GM12801 (cell line): ENCODE results near the gene MAP3K7CL.

ENCODE experiments used
- CTCF ChIP-seq: IDR thresholded peaks from one replicate; pipeline ENCODE4 v1.5.1; 2011; ENCODE audit warnings: control low read depth; ENCODE audit not compliant: insufficient read length; ENCODE audit errors: extremely low read depth

MAP3K7CL gene

GRCh38 chr21:29115899-29116298, 14.5 kb upstream of the MAP3K7CL start:
- TF ChIP-seq CTCF, result no peak

GRCh38 chr21:29117372-29117955, 13.0 kb upstream of the MAP3K7CL start:
- no peak for TF ChIP-seq CTCF

GRCh38 chr21:29121759-29122158, 8.7 kb upstream of the MAP3K7CL start:
- TF ChIP-seq CTCF, result no peak

- TF ChIP-seq CTCF, result no peak
Measured at GRCh38 chr21:29124645-29125044, 5.8 kb upstream of the MAP3K7CL start.

- no peak for TF ChIP-seq CTCF
Measured at GRCh38 chr21:29125191-29125590, 5.3 kb upstream of the MAP3K7CL start.

- TF ChIP-seq CTCF, result no peak
Measured at GRCh38 chr21:29125979-29126378, 4.5 kb upstream of the MAP3K7CL start.

GRCh38 chr21:29133241-29133640, 2.8 kb downstream of the MAP3K7CL start:
- TF ChIP-seq CTCF, result no peak
